ENCODE results near the gene MYH6. TPM values are rescaled to one million over a fixed set of nuclear protein-coding genes. Genes with fewer than 3 reads are reported as not detected.

MYH6 gene
- total and polyA plus RNA-seq, 2 of the 13 experiments (the other 11 are each of a cell fraction or from before 2014, with no cell fraction given) = 0.01 TPM; not detected in 1

DNA sequence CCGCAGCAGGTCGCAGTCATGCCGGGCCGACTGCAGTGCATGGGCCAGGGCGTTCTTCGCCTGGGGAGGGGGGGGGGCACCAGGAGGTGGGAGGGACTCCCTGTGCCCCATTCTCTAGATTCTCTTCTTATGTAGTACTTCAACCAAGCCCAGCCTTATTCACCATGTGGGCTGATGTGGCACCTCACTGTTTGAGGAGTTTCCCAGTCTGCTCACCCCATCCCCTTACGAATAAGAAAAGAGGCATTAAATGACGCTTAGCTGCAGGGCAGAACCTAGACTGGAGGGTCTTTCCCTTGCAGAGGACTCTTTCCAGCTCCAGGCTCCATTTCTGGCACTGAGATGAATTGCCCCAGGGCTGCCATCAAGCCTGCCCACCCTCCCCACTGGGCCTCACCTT, 19.1 kb downstream of the MYH6 start:
- no peaks in the 10 kb centered on the region for H4K20me1 ChIP-seq (ENCODE audit: insufficient read depth, low read length)
- H3K9me3 ChIP-seq (ENCODE audit: low read length) = no peaks in the 10 kb centered on the region
- POLR2A ChIA-PET = no interaction called here
- H3K9ac ChIP-seq (ENCODE audit: insufficient read depth, low read depth, low read length) = no peak overlapping the region
- H3K4me2 ChIP-seq (ENCODE audit: low read depth, low read length) = no peak overlapping the region
- H3K27me3 ChIP-seq (ENCODE audit: control insufficient read depth in 1 of 2, insufficient read depth in 2 of 2, low read length in 2 of 2) = peaks cover 34 to 95% of the 10 kb centered on the region in 2 experiments
- in situ Hi-C loops (cut with HindIII; ENCODE audit: extremely low pct_ligation_motif_present, low pct_unique_long_range_greater_than_20kb) (no loop called here), intact Hi-C loops (cut with micrococcal nuclease; ENCODE audit: unreplicated experiment) (no loop called here)
- no peaks in the 10 kb centered on the region for H3K4me1 ChIP-seq (ENCODE audit: insufficient read depth, low read length)
- CTCF ChIA-PET (ENCODE audit: low intra/inter-chr PET ratio, low total read pairs) = no interaction called here
- H3K4me3 ChIP-seq (replicated peaks in 1 of 3; ENCODE audit: insufficient read depth in 1 of 3, low read depth in 2 of 3, low read length in 3 of 3) = no peak overlapping the region
- H3K36me3 ChIP-seq (replicated peaks in 1 of 2; ENCODE audit: control insufficient read depth in 1 of 2, insufficient read depth in 2 of 2, low read length in 2 of 2) = no peaks in the 10 kb centered on the region
- WGBS (ENCODE audit: low lambda C conversion rate) = 47% methylated on average over 8 of the region's 8 CpGs
- FAIRE-seq = no peak
- BruUV-seq (replicated peaks) = no TSS peak
- H3K79me2 ChIP-seq (ENCODE audit: insufficient read depth, low read length) = no peaks in the 10 kb centered on the region
- no peak overlapping the region for H3K27ac ChIP-seq (ENCODE audit: extremely low read length, insufficient read depth, low read length)
- H2AFZ ChIP-seq (ENCODE audit: low read length) = no peak overlapping the region
- DNase-seq (ENCODE audit: low spot score) = no peak
- ATAC-seq = no peak
- no peak for TF ChIP-seq ZNF83 (CRISPR knock-in tag; IDR thresholded peaks at IDR 0.05; ENCODE audit: borderline replicate concordance)
- no peak for TF ChIP-seq ZNF781 (CRISPR knock-in tag; IDR thresholded peaks at IDR 0.05; ENCODE audit: borderline replicate concordance, not compliant biosample characterization)
- TF ChIP-seq CCDC6 (CRISPR knock-in tag; IDR thresholded peaks at IDR 0.05) = no peak
- TF ChIP-seq PPARG (CRISPR knock-in tag; conservative IDR thresholded peaks at IDR 0.05) = no peak
- TF ChIP-seq HMG20B (CRISPR knock-in tag; conservative IDR thresholded peaks at IDR 0.05) = no peak
- TF ChIP-seq MED13 (CRISPR knock-in tag; IDR thresholded peaks at IDR 0.05) = no peak
- no peak for TF ChIP-seq HNRNPL (IDR thresholded peaks at IDR 0.05; ENCODE audit: low read depth, low read length)
- TF ChIP-seq SP4 (CRISPR knock-in tag; IDR thresholded peaks at IDR 0.05) = no peak
- TF ChIP-seq, protein P1, sequence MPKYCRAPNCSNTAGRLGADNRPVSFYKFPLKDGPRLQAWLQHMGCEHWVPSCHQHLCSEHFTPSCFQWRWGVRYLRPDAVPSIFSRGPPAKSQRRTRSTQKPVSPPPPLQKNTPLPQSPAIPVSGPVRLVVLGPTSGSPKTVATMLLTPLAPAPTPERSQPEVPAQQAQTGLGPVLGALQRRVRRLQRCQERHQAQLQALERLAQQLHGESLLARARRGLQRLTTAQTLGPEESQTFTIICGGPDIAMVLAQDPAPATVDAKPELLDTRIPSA (CRISPR knock-in tag; IDR thresholded peaks at IDR 0.05; ENCODE audit: borderline replicate concordance) = no peak
- no peak for TF ChIP-seq ZNF251 (CRISPR knock-in tag; IDR thresholded peaks at IDR 0.05)
- TF ChIP-seq, protein P2, sequence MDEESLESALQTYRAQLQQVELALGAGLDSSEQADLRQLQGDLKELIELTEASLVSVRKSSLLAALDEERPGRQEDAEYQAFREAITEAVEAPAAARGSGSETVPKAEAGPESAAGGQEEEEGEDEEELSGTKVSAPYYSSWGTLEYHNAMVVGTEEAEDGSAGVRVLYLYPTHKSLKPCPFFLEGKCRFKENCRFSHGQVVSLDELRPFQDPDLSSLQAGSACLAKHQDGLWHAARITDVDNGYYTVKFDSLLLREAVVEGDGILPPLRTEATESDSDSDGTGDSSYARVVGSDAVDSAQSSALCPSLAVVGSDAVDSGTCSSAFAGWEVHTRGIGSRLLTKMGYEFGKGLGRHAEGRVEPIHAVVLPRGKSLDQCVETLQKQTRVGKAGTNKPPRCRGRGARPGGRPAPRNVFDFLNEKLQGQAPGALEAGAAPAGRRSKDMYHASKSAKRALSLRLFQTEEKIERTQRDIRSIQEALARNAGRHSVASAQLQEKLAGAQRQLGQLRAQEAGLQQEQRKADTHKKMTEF (CRISPR knock-in tag; IDR thresholded peaks at IDR 0.05) = no peak
- TF ChIP-seq SRSF9 (IDR thresholded peaks at IDR 0.05; ENCODE audit: borderline replicate concordance, insufficient read depth, low read depth, low read length, poor library complexity, severe bottlenecking) = no peak
- no peak for TF ChIP-seq ZZZ3 (CRISPR knock-in tag; IDR thresholded peaks at IDR 0.05; ENCODE audit: borderline replicate concordance)
- TF ChIP-seq, protein P3, sequence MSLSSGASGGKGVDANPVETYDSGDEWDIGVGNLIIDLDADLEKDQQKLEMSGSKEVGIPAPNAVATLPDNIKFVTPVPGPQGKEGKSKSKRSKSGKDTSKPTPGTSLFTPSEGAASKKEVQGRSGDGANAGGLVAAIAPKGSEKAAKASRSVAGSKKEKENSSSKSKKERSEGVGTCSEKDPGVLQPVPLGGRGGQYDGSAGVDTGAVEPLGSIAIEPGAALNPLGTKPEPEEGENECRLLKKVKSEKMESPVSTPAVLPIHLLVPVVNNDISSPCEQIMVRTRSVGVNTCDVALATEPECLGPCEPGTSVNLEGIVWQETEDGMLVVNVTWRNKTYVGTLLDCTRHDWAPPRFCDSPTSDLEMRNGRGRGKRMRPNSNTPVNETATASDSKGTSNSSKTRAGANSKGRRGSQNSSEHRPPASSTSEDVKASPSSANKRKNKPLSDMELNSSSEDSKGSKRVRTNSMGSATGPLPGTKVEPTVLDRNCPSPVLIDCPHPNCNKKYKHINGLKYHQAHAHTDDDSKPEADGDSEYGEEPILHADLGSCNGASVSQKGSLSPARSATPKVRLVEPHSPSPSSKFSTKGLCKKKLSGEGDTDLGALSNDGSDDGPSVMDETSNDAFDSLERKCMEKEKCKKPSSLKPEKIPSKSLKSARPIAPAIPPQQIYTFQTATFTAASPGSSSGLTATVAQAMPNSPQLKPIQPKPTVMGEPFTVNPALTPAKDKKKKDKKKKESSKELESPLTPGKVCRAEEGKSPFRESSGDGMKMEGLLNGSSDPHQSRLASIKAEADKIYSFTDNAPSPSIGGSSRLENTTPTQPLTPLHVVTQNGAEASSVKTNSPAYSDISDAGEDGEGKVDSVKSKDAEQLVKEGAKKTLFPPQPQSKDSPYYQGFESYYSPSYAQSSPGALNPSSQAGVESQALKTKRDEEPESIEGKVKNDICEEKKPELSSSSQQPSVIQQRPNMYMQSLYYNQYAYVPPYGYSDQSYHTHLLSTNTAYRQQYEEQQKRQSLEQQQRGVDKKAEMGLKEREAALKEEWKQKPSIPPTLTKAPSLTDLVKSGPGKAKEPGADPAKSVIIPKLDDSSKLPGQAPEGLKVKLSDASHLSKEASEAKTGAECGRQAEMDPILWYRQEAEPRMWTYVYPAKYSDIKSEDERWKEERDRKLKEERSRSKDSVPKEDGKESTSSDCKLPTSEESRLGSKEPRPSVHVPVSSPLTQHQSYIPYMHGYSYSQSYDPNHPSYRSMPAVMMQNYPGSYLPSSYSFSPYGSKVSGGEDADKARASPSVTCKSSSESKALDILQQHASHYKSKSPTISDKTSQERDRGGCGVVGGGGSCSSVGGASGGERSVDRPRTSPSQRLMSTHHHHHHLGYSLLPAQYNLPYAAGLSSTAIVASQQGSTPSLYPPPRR (CRISPR knock-in tag; IDR thresholded peaks at IDR 0.05; ENCODE audit: borderline replicate concordance) = no peak
- no peak for TF ChIP-seq RARG (CRISPR knock-in tag; IDR thresholded peaks at IDR 0.05; ENCODE audit: low read depth)
- TF ChIP-seq, protein P4, sequence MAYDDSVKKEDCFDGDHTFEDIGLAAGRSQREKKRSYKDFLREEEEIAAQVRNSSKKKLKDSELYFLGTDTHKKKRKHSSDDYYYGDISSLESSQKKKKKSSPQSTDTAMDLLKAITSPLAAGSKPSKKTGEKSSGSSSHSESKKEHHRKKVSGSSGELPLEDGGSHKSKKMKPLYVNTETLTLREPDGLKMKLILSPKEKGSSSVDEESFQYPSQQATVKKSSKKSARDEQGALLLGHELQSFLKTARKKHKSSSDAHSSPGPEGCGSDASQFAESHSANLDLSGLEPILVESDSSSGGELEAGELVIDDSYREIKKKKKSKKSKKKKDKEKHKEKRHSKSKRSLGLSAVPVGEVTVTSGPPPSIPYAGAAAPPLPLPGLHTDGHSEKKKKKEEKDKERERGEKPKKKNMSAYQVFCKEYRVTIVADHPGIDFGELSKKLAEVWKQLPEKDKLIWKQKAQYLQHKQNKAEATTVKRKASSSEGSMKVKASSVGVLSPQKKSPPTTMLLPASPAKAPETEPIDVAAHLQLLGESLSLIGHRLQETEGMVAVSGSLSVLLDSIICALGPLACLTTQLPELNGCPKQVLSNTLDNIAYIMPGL (CRISPR knock-in tag; IDR thresholded peaks at IDR 0.05; ENCODE audit: borderline replicate concordance in 1 of 2, low read depth in 1 of 2) = no peak
- TF ChIP-seq ZNF230 (CRISPR knock-in tag; IDR thresholded peaks at IDR 0.05) = no peak
